ENCODE data around the gene HPCA. TPM values are rescaled to one million over a fixed set of nuclear protein-coding genes. Genes with fewer than 3 reads are reported as not detected.

The HPCA gene
- total RNA-seq, 8 experiments from 2014 or later, result 0.54 to 22.3 (median 9.0) TPM

DNA sequence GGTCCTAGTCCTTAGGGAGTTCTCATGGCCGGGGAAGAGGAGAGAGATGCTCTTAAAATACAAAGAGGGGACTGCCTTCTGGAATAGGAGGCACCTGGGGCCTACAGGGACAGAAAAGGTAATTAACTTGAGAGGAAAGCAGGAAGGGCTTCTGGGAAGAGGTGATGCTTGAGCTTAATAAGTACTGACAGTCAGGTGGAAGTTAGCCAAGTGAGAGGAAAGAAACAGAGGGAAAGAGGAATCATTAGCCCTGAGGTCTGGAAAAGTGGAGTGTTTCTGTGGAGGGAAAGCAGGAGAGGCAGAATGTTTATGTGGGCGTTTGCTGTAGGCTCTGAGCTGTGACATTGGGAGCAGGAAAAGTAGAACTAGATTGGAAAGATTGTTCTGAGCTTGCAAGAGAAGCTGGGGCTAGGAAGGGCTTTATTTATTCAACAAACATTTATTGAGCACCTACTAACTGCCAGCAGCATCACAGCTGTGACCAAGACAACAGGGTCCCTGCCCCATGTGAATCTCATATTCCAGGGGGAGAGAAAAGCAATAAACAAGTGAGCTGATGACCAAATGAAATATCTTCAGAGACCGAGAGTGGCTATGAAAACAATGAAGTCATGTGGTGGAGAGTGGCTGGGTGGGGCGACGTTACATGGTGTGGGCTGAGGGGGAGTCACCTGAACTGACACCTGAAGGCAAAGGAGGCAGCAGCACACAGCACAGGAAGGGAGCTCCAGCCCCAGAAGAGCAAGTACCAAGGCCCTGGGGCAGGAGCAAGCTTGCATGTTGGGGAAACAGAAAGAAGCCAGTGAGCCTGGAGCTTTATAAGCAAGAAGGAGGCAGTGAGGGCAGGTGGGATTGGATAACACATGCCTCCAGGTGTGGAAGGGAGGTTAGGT, 11.2 kb upstream of the HPCA start:
- in situ Hi-C loops (cut with MboI; ENCODE audit: low pct_unique_long_range_greater_than_20kb in 2 of 9, low sequenced_read_pairs in 9 of 9, unreplicated experiment in 9 of 9), result loop anchor here in 1 of 9 experiments (25.0 kb wide), 1 partner anchor 163 kb away; the partner anchor contains the start of gene SYNC
- WGBS, 10 experiments, result 36 to 100% (median 79%) methylated on average over 1 to 5 of the region's 5 CpGs
- H3K4me1 ChIP-seq (replicated peaks in 1 of 2), result peaks cover 25 to 35% of the 10 kb centered on the region in 2 donors

DNA sequence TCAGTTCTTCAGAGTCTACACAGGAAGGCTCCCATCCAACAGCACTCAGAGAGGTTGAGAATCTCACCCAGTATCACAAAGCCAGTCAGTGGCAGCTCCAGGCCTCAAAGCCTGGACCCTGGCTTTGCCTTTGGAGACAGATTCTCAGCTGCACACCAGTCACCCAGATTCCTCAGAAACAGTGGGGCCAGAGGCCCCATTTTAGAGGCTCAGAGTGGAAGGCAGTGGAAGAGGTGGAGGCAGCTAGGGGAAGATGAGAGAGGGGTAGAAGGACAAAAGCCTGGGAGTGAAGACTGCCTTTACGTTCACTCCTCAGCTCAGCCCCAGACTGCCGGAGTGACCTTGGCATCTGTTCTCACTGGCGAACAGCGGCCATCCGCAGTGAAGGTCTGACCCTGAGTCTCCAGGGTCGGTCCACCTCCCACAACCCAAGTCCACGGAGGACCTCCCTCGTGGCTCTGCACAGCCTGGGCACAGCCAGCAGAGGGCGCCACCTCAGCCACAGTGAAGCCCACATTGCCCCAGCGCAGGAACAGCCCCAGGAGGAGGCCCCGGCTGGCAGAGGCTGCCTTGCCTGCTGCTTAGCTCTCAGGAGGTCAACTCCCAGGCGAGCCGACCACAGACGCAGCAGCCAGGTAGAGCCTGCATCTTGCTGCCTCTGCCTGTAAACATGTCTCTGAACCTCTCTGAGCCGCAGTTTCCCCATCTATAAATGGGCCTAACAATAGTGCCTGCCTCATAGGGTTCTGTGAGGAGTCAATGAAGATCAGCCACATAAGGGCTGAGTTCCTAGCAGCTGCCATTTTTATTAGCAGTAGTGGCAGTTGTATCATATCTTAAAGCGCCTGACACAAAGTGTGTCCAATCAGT, 9.7 kb upstream of the HPCA start:
- H3K4me3 ChIP-seq, result no peak overlapping the region
- 0 to 90% (median 60%) methylated on average over 1 to 9 of the region's 16 CpGs; no CpG with 5 or more reads in 2 of the 10 experiments for WGBS, 10 experiments
- in situ Hi-C loops (cut with MboI; ENCODE audit: low pct_unique_long_range_greater_than_20kb in 2 of 9, low sequenced_read_pairs in 9 of 9, unreplicated experiment in 9 of 9), result no loop called here
- ATAC-seq (replicated peaks in 6 of 8), result peak in 6 of 8 experiments; percentile 15 to 82 (median 41)
- H3K27ac ChIP-seq, result no peak overlapping the region
- peaks cover 21 to 27% of the 10 kb centered on the region in 2 donors for H3K4me1 ChIP-seq (replicated peaks in 1 of 2)

More for the DNA sequence above, 11.2 kb upstream of the HPCA start:
- Histone ChIP-seq H3K4me3 (no peak overlapping the region), H3K27ac (no peak overlapping the region)
- no peak for ATAC-seq (replicated peaks in 6 of 8)

DNA sequence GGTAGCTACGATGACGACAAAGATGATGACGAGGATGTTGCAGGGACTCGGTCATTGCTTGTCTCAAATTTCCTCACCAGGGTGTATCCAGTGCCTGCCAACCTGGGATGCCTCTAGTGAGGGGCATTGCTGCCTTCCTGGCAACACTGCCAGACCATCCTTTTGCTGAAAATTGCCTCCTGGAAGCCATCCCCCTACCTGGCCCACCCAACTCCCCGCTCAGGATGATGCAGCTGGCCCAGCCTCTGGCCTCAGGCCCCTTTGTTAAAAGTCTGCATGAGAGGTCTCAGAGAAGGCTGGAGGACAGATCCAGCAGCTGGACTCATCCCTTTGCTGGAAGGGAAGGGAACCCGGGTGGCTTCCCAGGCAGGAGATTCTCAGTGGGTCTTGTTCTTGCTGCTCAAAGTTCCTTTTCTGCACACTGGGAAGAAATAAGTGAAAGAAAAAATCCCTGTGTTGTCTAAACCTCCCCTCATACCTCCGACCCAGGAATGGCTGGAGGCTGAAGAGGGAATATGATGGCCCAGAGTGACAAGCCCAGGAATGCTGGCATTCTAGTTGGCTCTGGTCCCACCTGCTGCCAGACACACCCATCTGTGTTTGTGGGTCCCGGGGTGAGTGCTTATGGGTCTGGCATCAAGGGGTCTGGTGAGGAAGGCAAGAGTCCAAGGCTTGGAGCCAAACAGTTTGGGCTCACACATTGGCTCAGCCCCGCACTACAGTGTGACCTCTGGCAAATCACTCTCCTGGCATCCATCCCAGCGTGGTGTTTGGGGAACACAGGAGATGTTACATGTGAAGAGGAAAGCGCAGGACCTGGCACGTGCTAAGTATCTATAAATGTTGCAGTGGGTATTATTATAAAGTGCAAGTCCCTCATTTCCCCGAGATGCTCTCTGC, 8.8 kb upstream of the HPCA start:
- no peak overlapping the region for H3K4me3 ChIP-seq
- no peak overlapping the region for H3K27ac ChIP-seq
- in situ Hi-C loops (cut with MboI; ENCODE audit: low pct_unique_long_range_greater_than_20kb in 2 of 9, low sequenced_read_pairs in 9 of 9, unreplicated experiment in 9 of 9), result no loop called here
- WGBS, 10 experiments, result 17 to 100% (median 80%) methylated on average over 1 to 12 of the region's 13 CpGs; no CpG with 5 or more reads in 2 of the 10 experiments
- ATAC-seq (replicated peaks in 6 of 8), result no peak
- H3K4me1 ChIP-seq (replicated peaks in 1 of 2), result peaks cover 22 to 25% of the 10 kb centered on the region in 2 donors

DNA sequence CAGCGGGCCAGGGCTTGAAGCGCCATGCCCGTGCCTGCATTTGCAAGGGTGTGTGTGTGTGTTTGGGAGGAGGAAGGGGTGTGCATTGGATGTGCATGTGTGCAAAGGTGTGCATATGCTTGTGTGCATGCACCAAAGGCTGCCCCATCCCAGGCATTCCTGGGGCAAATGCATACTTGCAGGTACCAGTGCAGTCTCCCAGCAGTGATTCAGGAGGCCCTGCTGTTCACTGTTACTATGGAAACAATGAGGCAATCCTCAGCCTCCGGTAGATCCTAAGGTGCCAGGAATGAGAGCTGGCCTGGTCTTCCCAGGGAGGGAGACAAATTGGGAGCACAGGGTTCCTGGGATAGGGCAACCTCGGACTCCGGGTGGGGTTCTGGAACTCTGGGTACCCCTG, 8.1 kb upstream of the HPCA start:
- Histone ChIP-seq H3K27ac (no peak overlapping the region), H3K4me3 (no peak overlapping the region), H3K4me1 (replicated peaks in 1 of 2) (peaks cover 17 to 21% of the 10 kb centered on the region in 2 donors)
- 0 to 77% (median 60%) methylated on average over 1 to 6 of the region's 6 CpGs; no CpG with 5 or more reads in 5 of the 10 experiments for WGBS, 10 experiments
- in situ Hi-C loops (cut with MboI; ENCODE audit: low pct_unique_long_range_greater_than_20kb in 2 of 9, low sequenced_read_pairs in 9 of 9, unreplicated experiment in 9 of 9), result no loop called here
- ATAC-seq (replicated peaks in 6 of 8), result peak; percentile 11 to 89 (median 78)

DNA sequence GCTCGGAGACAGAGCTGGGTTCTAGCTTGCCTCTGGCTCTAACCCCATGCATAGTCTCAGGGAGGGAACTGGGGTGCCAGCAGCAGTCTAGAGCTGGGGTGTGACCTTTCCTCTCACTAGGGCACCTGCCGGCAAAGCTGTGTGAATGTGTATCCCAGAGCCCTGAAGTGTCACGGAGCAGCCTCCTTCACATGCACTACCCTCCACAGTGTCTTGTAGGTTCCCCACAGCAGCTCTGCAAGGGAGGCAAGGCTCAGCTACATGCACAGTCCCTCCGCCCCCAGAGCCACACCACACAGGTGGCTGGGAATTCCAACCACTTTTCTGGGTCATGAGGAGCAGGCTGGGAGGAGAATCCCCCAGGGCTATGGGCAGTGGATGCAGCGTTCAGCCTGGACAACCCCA, 7.7 kb upstream of the HPCA start:
- ATAC-seq (replicated peaks in 6 of 8), result peak in 6 of 8 experiments; percentile 13 to 45 (median 38)
- Histone ChIP-seq H3K4me1 (replicated peaks in 1 of 2) (peaks cover 19 to 24% of the 10 kb centered on the region in 2 donors), H3K4me3 (no peak overlapping the region), H3K27ac (peak overlapping the region in 1 of 2 donors; percentile 2)
- 0 to 88% (median 81%) methylated on average over 1 to 5 of the region's 5 CpGs; no CpG with 5 or more reads in 5 of the 10 experiments for WGBS, 10 experiments
- in situ Hi-C loops (cut with MboI; ENCODE audit: low pct_unique_long_range_greater_than_20kb in 2 of 9, low sequenced_read_pairs in 9 of 9, unreplicated experiment in 9 of 9), result no loop called here

DNA sequence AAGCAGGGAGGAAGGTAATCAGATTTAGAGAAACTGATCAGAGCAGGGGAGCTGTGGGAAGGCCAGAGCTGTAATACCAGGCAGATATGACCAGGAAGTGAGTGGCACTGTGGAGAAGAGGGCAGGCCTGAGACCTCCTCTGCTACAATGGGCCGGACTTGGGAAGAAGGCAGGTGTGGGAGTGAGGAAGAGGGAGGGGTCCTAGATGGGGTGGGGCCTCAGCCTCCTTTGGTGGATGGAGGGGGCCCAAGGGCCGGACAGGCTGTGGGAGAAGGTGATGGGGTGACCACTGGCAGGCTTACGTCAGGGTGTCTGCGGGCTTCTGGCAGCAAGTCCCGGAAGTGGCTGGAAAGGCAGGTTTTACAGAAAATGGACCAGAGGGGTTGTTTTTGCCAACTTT, 5.0 kb upstream of the HPCA start:
- WGBS, 10 experiments, result 80 to 100% (median 100%) methylated on average over 1 to 3 of the region's 5 CpGs; no CpG with 5 or more reads in 5 of the 10 experiments
- no peak for ATAC-seq (replicated peaks in 6 of 8)

DNA sequence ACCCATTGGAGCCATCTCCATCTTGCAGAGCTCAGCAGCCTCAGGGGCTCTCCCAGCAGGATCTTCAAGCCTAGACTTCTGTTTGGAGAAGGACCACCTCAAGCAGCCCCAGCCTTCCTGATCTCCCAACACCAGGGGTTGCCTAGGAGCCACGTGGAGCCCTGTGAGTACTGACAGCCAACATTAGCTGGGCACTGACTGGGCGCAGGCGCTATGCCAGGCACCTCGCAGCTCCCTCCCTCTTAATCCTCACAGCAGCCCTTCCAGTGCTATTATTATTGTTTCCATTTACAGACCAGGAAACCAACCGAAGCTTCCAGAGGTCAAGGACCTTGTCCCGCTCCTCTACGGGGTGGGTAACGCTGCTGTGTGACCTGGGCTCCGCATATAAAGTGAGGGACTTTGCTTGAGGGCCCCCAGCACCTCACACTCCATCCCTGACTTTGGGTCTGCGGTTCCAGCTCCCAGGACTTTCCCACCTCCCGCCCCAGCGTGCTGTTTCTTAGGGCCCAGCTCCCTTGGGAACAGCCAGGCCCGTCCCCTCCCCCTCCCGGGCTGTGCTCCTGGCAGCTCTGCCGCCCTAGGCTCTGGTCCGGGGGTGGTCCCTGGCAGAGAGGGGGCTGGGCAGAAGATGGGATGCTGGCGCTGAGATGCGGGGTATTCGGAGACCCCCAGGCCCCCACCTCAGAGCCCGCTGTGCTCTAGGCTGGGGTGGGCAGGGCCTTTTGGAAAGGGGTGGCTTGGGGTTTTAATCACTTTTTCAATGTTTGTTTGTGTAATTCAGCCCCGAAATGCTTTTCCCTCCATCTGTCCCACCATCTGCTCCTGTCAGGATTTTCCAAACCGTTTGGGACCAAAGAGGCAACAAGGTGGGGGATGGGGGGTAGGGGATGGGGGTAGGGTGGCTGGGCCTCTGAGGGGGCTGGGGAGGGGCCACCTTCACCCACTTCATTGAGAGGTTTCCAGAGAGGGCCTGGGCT, 4.1 kb upstream of the HPCA start:
- peaks cover 44 to 47% of the 10 kb centered on the region in 2 donors for H3K4me1 ChIP-seq (replicated peaks in 1 of 2)
- WGBS, 10 experiments, result 62 to 79% (median 73%) methylated on average over 3 to 13 of the region's 22 CpGs; no CpG with 5 or more reads in 6 of the 10 experiments
- H3K27ac ChIP-seq, result no peak overlapping the region
- H3K4me3 ChIP-seq, result no peak overlapping the region
- no peak for ATAC-seq (replicated peaks in 6 of 8)
- in situ Hi-C loops (cut with MboI; ENCODE audit: low pct_unique_long_range_greater_than_20kb in 2 of 9, low sequenced_read_pairs in 9 of 9, unreplicated experiment in 9 of 9), result no loop called here

More for the DNA sequence above, 5.0 kb upstream of the HPCA start:
- H3K27ac ChIP-seq, result no peak overlapping the region
- in situ Hi-C loops (cut with MboI; ENCODE audit: low pct_unique_long_range_greater_than_20kb in 2 of 9, low sequenced_read_pairs in 9 of 9, unreplicated experiment in 9 of 9), result no loop called here
- peaks cover 39 to 47% of the 10 kb centered on the region in 2 donors for H3K4me1 ChIP-seq (replicated peaks in 1 of 2)
- no peak overlapping the region for H3K4me3 ChIP-seq

DNA sequence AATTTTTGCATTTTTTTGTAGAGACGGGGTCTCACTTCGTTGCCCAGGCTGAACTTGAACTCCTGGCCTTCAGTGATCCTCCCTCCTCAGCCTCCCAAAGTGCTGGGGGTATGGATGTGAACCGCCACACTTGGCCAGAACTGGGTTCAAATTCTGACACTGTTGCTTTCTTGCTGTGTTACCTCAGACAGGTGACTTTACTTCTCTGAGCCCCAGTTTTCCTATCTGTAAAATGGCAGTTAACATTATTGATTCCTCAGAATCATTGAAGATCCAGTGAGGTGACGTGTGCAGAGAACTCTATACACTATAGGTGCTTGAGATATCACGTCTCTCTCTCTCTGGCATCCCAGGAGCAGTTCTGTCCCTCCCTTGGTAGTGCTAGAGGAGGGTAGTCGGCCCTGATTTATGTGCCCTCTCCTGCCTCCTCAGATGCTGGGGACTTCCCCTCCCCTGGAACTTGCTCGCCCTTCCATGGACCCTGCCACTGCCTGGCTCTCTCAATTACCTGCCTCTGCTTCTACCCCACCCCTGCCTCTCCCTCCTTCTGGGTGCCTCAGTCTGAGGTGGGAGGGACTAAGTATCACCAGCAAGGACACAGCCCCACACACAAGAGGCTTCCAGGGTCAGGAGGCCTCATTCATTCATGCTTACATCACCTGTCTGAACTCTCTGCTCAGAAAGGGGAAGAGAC, 2.8 kb upstream of the HPCA start:
- 0 to 100% (median 77%) methylated on average over 1 to 7 of the region's 7 CpGs; no CpG with 5 or more reads in 4 of the 10 experiments for WGBS, 10 experiments
- peak in 5 of 8 experiments; percentile 13 to 67 (median 37) for ATAC-seq (replicated peaks in 6 of 8)
- Histone ChIP-seq H3K27ac (no peak overlapping the region), H3K4me1 (replicated peaks in 1 of 2) (peaks cover 41 to 44% of the 10 kb centered on the region in 2 donors), H3K4me3 (no peak overlapping the region)
- in situ Hi-C loops (cut with MboI; ENCODE audit: low pct_unique_long_range_greater_than_20kb in 2 of 9, low sequenced_read_pairs in 9 of 9, unreplicated experiment in 9 of 9), result no loop called here

DNA sequence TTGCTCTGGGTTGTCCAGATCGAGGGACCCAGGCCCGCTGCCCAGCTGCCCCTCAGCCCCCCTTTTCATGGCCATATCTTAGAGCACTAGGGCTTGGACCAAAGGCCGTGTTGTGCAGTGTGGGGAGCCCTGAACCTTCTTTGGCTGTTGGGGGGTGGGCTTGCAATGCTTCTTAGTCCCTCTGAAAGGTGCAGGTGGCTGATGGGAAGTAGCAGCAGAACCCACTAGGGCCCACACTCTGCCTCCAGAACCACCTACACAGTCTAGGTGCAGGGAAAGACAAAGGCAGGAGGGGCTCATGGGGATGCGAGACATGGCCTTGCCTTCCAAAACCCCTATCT, 2.3 kb upstream of the HPCA start:
- H3K4me1 ChIP-seq (replicated peaks in 1 of 2), result peaks cover 36 to 40% of the 10 kb centered on the region in 2 donors
- in situ Hi-C loops (cut with MboI; ENCODE audit: low pct_unique_long_range_greater_than_20kb in 2 of 9, low sequenced_read_pairs in 9 of 9, unreplicated experiment in 9 of 9), result no loop called here
- H3K27ac ChIP-seq, result peak overlapping the region in 1 of 2 donors; percentile 14

DNA sequence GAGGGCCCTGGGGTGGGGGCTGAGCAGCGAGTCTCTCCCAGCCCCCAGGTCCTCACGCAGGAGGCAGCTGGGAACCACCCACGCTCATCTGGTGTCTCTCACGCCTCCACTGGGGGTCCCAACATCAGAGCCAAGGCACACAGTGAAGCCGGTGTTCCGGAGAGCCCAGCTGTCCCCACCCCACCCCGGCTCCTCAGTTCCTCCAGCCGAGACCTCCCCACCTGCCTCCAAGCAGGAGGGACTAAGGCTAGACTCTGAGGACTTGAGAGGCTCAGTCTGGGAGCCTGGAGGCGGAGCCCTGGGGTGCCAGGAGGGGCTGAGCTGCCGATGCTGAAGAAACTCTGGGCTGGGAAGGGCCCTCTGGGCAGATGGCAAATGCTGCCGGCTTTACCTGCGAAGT, 1.6 kb upstream of the HPCA start:
- in situ Hi-C loops (cut with MboI; ENCODE audit: low pct_unique_long_range_greater_than_20kb in 2 of 9, low sequenced_read_pairs in 9 of 9, unreplicated experiment in 9 of 9), result no loop called here
- Histone ChIP-seq H3K4me3 (no peak overlapping the region), H3K27ac (no peak overlapping the region), H3K4me1 (replicated peaks in 1 of 2) (peaks cover 36 to 40% of the 10 kb centered on the region in 2 donors)
- no peak for ATAC-seq (replicated peaks in 6 of 8)
- WGBS, 10 experiments, result 50% methylated on average over 1 of the region's 12 CpGs; no CpG with 5 or more reads in 9 of the 10 experiments

More for the DNA sequence above, 2.3 kb upstream of the HPCA start:
- H3K4me3 ChIP-seq, result no peak overlapping the region
- WGBS, 10 experiments, result 71 to 100% (median 88%) methylated on average over 1 to 2 of the region's 4 CpGs; no CpG with 5 or more reads in 6 of the 10 experiments
- no peak for ATAC-seq (replicated peaks in 6 of 8)

DNA sequence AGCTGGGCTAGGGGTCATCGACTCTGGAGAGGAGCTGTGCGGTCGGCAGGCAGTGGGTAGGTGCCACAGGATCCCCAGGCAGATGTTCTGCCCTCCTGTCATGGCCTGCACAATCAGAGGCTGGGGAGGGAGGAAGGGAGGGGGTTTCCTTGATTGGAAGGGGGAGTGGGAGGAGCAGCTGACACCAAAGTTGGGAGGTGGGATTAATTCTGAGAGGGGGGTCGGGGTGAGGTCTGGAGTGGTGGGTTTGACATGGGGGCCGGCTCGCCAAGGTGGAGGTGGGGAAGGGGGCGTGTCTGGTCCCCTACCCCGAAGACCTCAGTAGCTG, 651 bp upstream of the HPCA start:
- no peak for ATAC-seq (replicated peaks in 6 of 8)
- Histone ChIP-seq H3K4me1 (replicated peaks in 1 of 2) (peaks cover 36 to 41% of the 10 kb centered on the region in 2 donors), H3K4me3 (peak overlapping the region in 1 of 5 donors; percentile 40), H3K27ac (no peak overlapping the region)
- 0% methylated on average over 1 of the region's 8 CpGs; no CpG with 5 or more reads in 8 of the 10 experiments for WGBS, 10 experiments
- in situ Hi-C loops (cut with MboI; ENCODE audit: low pct_unique_long_range_greater_than_20kb in 2 of 9, low sequenced_read_pairs in 9 of 9, unreplicated experiment in 9 of 9), result no loop called here

All from motor neuron (in vitro differentiated cells).